ENCODE results near the gene LMOD3.

LMOD3 gene

DNA sequence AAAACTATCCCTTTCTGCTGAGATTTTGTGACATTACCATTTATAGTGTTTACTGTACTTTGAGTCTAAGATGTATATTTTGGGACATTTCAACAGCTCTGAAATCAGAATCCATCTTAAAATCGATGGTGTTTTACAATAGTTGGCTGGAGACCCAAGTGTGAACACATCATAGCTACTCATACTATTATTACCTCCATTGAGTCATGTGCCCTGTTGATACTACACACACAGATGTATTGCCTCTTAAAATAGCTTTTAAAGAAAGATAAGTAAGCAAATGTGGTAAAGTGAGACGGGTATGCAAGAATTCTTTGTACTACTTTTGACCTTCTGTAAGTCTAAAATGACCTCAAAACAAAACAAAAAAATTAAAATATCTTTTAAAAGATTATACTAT lies 6.7 kb downstream of the LMOD3 start:
- H3K27me3 Mint-ChIP-seq, result no peaks in the 10 kb centered on the region
- H3K9me3 Mint-ChIP-seq, result no peaks in the 10 kb centered on the region
- H3K36me3 Mint-ChIP-seq (ENCODE audit: low read depth), result no peaks in the 10 kb centered on the region
- H3K4me3 Mint-ChIP-seq, result no peak overlapping the region
- peaks cover 24% of the 10 kb centered on the region for H3K4me1 Mint-ChIP-seq
- ATAC-seq, result no peak
- H3K27ac Mint-ChIP-seq, result no peak overlapping the region
- no peak for DNase-seq

- Mint-ChIP-seq H3K4me3 (no peak overlapping the region), H3K36me3 (ENCODE audit: low read depth) (no peaks in the 10 kb centered on the region), H3K27me3 (no peaks in the 10 kb centered on the region), H3K27ac (peak overlapping the region; percentile 17), H3K9me3 (no peaks in the 10 kb centered on the region), H3K4me1 (peaks cover 29% of the 10 kb centered on the region)
- DNase-seq (no peak), ATAC-seq (peak; percentile 63)
Measured at GRCh38 chr3:69113536-69113935, 8.9 kb downstream of the LMOD3 start.

DNA sequence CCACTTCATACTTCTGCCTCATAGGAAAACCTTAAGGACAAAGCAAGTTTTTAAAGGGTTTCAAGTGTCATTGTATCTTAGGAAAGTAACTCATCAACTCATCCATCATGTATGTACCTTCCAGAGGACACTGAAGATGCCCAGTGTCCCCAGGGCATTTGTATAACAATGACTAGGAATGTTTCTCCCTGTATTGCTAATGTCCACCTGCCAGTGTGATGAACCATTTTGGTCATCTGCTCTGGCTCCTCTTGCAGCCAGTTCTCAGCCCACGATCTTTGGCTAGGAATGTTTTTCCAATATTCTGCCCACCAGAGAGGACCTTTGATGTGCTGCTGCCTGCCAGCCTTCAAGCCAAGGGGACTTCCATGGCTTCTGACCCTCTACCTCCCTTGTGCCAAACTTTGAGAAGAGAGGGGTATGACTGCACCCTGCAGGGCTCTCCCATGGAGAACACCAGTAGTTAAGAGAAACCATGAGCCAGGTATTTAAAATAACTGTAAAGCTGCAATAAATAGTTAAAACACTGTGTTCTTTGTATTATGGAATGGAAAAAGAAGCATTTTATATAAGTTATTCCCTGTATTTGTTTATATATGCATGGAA lies 11.4 kb downstream of the LMOD3 start:
- no peaks in the 10 kb centered on the region for H3K27me3 Mint-ChIP-seq
- H3K4me1 Mint-ChIP-seq, result peaks cover 42% of the 10 kb centered on the region
- DNase-seq (no peak), ATAC-seq (no peak)
- no peak overlapping the region for H3K4me3 Mint-ChIP-seq
- H3K36me3 Mint-ChIP-seq (ENCODE audit: low read depth), result peaks cover 3% of the 10 kb centered on the region
- no peak overlapping the region for H3K27ac Mint-ChIP-seq
- no peaks in the 10 kb centered on the region for H3K9me3 Mint-ChIP-seq

DNA sequence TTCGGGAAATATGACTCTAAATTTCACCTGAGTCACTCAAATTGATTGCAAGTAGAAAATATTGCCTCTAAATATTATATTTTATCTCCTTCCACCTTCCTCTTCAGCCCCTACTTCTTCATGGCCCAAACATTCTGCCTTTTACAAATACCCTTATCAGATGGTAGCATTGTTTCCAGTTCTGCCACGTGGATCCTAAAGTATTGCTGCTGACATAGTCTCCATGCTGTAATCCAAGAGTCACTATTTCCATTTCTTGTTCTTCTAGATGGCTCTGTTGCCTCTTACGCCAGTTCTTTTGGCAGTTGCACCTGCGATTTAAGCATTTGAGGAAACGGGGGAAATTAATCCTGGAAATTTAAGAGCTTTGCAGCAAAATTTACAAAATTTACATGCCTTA lies 13.6 kb downstream of the LMOD3 start:
- Mint-ChIP-seq H3K4me1 (peaks cover 46% of the 10 kb centered on the region), H3K27ac (no peak overlapping the region), H3K4me3 (no peak overlapping the region), H3K27me3 (no peaks in the 10 kb centered on the region), H3K9me3 (no peaks in the 10 kb centered on the region), H3K36me3 (ENCODE audit: low read depth) (peaks cover 18% of the 10 kb centered on the region)
- no peak for ATAC-seq
- DNase-seq, result no peak

DNA sequence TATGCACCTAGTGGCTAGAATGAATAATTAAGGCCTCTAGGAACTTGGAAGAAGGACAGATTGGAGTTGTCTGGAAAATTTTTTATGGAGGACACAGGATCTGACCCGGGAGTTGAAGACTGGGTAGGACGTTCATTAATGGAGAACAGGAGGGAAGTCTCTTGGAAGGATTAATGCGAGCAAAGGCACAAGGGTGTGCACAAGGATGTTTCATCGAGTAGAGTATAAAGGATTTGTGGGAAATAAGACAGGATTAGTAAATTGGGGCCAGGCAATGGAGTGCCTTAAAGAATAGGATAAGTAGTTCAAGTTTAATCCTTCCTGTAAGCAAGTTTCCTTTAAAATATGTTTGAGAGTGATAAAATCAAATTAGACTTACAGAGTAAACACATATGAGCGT lies 14.6 kb downstream of the LMOD3 start:
- H3K27me3 Mint-ChIP-seq, result no peaks in the 10 kb centered on the region
- no peak for ATAC-seq
- peaks cover 21% of the 10 kb centered on the region for H3K36me3 Mint-ChIP-seq (ENCODE audit: low read depth)
- H3K9me3 Mint-ChIP-seq, result no peaks in the 10 kb centered on the region
- peaks cover 36% of the 10 kb centered on the region for H3K4me1 Mint-ChIP-seq
- no peak overlapping the region for H3K27ac Mint-ChIP-seq
- DNase-seq, result no peak
- no peak overlapping the region for H3K4me3 Mint-ChIP-seq

DNA sequence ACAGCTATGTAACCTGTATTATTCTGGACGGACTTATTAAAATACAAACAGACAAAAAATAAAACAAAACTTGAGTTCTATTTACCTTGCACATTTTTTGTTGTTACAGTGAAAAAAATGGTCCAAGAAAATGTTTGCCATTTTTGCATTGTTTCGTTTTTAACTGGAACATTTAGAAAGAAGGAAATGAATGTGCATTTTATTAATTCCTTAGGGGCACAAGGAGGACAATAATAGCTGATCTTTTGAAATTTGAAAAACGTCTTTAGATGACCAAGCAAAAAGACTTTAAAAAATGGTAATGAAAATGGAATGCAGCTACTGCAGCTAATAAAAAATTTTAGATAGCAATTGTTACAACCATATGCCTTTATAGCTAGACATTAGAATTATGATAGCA lies 17.1 kb downstream of the LMOD3 start:
- H3K4me1 Mint-ChIP-seq, result peaks cover 37% of the 10 kb centered on the region
- no peaks in the 10 kb centered on the region for H3K27me3 Mint-ChIP-seq
- H3K4me3 Mint-ChIP-seq, result no peak overlapping the region
- peaks cover 33% of the 10 kb centered on the region for H3K36me3 Mint-ChIP-seq (ENCODE audit: low read depth)
- no peak overlapping the region for H3K27ac Mint-ChIP-seq
- H3K9me3 Mint-ChIP-seq, result no peaks in the 10 kb centered on the region
- DNase-seq (no peak), ATAC-seq (no peak)

- ATAC-seq, result no peak
- Mint-ChIP-seq H3K4me3 (no peak overlapping the region), H3K36me3 (ENCODE audit: low read depth) (peaks cover 36% of the 10 kb centered on the region), H3K4me1 (peaks cover 40% of the 10 kb centered on the region), H3K27ac (no peak overlapping the region), H3K9me3 (no peaks in the 10 kb centered on the region), H3K27me3 (no peaks in the 10 kb centered on the region)
- no peak for DNase-seq
Measured at GRCh38 chr3:69104586-69104985, 17.8 kb downstream of the LMOD3 start.

DNA sequence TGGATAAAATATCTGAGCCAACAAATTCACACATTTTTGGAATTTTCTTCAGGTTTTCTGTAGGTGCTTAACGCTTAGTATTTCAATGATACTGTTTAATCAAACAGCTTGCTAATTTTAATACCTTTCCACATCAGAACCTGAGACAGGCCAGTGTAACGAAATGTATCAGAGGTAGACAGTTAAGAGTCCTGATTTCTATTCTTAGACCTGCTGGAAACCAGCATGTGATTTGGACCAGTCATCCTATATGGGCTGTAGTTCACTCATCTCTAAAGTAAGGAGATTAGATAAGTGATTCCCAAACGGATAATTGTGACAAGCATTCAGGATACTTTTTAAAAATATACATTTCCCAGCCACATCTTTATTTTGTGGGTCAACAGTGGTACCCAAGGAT lies 19.3 kb downstream of the LMOD3 start:
- H3K36me3 Mint-ChIP-seq (ENCODE audit: low read depth), result peaks cover 41% of the 10 kb centered on the region
- H3K4me1 Mint-ChIP-seq, result peaks cover 35% of the 10 kb centered on the region
- DNase-seq, result no peak
- no peak for ATAC-seq
- no peaks in the 10 kb centered on the region for H3K9me3 Mint-ChIP-seq
- H3K27me3 Mint-ChIP-seq, result no peaks in the 10 kb centered on the region
- no peak overlapping the region for H3K4me3 Mint-ChIP-seq
- no peak overlapping the region for H3K27ac Mint-ChIP-seq

DNA sequence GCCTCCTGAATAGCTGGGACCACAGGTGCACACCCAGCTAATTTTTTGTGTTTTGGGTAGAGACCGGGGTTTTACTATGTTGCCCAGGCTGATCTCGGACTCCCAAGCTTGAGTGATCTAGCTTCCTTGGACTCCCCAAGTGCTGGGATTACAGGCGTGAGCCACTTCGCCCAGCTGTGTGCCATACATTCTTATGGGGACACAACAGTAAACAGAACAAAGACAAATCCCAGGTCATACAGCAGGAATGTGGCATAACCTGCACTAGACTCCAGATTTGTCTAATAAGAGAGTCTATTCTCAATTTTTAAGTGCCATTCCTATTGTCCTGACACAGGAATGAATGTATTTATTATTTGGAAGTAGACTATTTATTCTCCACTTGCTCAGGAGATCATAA lies 20.0 kb downstream of the LMOD3 start:
- H3K36me3 Mint-ChIP-seq (ENCODE audit: low read depth), result peaks cover 45% of the 10 kb centered on the region
- no peak overlapping the region for H3K4me3 Mint-ChIP-seq
- H3K4me1 Mint-ChIP-seq, result peaks cover 35% of the 10 kb centered on the region
- H3K9me3 Mint-ChIP-seq, result no peaks in the 10 kb centered on the region
- H3K27ac Mint-ChIP-seq, result no peak overlapping the region
- DNase-seq (no peak), ATAC-seq (no peak)
- no peaks in the 10 kb centered on the region for H3K27me3 Mint-ChIP-seq

DNA sequence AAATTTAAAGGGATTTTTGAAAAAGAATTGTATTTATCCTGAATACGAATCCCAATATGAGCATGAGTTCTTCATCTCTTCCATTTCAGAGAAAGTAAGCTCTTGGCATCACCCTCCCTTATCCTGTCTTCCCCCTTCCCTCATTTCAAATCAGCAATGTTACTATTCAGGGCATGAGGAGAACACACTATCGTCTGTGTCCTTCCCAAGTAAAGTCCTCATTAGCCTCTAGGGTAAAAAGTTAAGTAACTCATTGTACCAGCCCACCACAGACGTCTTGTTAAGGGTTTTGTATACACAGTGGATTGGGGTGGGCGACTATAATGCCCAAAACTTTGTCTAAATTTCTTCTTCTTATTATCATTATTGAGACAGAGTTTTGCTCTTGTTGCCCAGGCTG lies 22.8 kb downstream of the LMOD3 start:
- Mint-ChIP-seq H3K9me3 (no peaks in the 10 kb centered on the region), H3K27me3 (no peaks in the 10 kb centered on the region), H3K27ac (no peak overlapping the region), H3K4me1 (peaks cover 49% of the 10 kb centered on the region), H3K4me3 (no peak overlapping the region), H3K36me3 (ENCODE audit: low read depth) (peaks cover 49% of the 10 kb centered on the region)
- DNase-seq, result no peak
- ATAC-seq, result no peak

GRCh38 chr3:69097407-69098086 lies 24.8 kb downstream of the LMOD3 start:
- H3K36me3 Mint-ChIP-seq (ENCODE audit: low read depth), result peaks cover 38% of the 10 kb centered on the region
- no peak for DNase-seq

DNA sequence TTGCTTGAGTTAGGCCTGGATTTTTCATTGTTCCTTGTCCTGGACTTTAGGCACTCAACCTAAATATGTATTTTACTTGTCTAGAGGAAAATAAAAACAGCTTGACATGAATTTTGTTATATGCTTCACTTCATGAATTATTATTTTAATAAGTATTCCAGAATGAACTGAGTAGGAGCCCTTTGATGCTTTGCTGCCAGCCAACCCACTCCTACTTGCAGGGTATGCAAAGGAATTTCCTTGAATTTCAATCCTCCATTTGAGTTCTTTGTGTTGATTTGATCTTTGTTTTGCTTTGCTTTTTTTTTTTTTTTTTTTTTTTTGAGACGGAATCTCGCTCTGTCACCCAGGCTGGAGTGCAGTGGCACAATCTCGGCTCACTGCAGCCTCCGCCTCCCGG lies 26.1 kb downstream of the LMOD3 start:
- Mint-ChIP-seq H3K4me3 (peak overlapping the region; percentile 61), H3K36me3 (ENCODE audit: low read depth) (peaks cover 34% of the 10 kb centered on the region), H3K27me3 (no peaks in the 10 kb centered on the region)

More at GRCh38 chr3:69097407-69098086, 24.8 kb downstream of the LMOD3 start:
- Mint-ChIP-seq H3K27ac (peak overlapping the region; percentile 66), H3K27me3 (no peaks in the 10 kb centered on the region), H3K4me3 (no peak overlapping the region), H3K9me3 (no peaks in the 10 kb centered on the region), H3K4me1 (peaks cover 64% of the 10 kb centered on the region)
- no peak for ATAC-seq

DNA sequence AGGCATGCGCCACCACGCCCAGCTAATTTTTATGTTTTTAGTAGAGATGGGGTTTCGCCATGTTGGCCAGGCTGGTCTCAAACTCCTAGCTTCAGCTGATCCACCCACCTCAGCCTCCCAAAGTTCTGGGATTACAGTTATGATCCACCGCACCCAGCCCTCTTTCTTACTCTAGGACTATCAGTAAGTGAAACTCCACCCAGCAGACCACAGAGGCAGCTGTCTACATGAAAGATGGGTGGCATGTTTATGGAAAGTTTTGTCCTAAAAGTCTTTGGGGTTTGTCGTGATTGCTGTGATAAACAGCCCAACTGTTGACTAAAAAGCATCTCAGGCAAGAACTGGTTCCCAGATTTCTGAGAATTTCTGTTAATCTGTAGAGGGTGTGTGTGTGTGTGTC lies 26.8 kb downstream of the LMOD3 start:
- Mint-ChIP-seq H3K4me1 (peaks cover 76% of the 10 kb centered on the region), H3K36me3 (ENCODE audit: low read depth) (peaks cover 37% of the 10 kb centered on the region), H3K4me3 (peak overlapping the region; percentile 61), H3K9me3 (no peaks in the 10 kb centered on the region), H3K27ac (peak overlapping the region; percentile 96), H3K27me3 (no peaks in the 10 kb centered on the region)
- peak; percentile 32 for ATAC-seq
- no peak for DNase-seq

More for the DNA sequence above, 26.1 kb downstream of the LMOD3 start:
- no peak overlapping the region for H3K27ac Mint-ChIP-seq
- ATAC-seq (no peak), DNase-seq (no peak)
- no peaks in the 10 kb centered on the region for H3K9me3 Mint-ChIP-seq
- H3K4me1 Mint-ChIP-seq, result peaks cover 71% of the 10 kb centered on the region

GRCh38 chr3:69094467-69095205 lies 27.8 kb downstream of the LMOD3 start:
- peaks cover 82% of the 10 kb centered on the region for H3K4me1 Mint-ChIP-seq
- no peaks in the 10 kb centered on the region for H3K27me3 Mint-ChIP-seq
- H3K9me3 Mint-ChIP-seq, result no peaks in the 10 kb centered on the region
- peak; percentile 23 for DNase-seq
- peak overlapping the region; percentile 96 for H3K27ac Mint-ChIP-seq
- H3K36me3 Mint-ChIP-seq (ENCODE audit: low read depth), result peaks cover 37% of the 10 kb centered on the region
- H3K4me3 Mint-ChIP-seq, result peak overlapping the region; percentile 61
- ATAC-seq, result peak; percentile 76

- H3K4me3 Mint-ChIP-seq, result peak overlapping the region; percentile 48
- no peak for DNase-seq
- no peaks in the 10 kb centered on the region for H3K9me3 Mint-ChIP-seq
- no peaks in the 10 kb centered on the region for H3K27me3 Mint-ChIP-seq
- H3K27ac Mint-ChIP-seq, result peak overlapping the region; percentile 96
- peak; percentile 33 for ATAC-seq
- peaks cover 96% of the 10 kb centered on the region for H3K4me1 Mint-ChIP-seq
- peaks cover 35% of the 10 kb centered on the region for H3K36me3 Mint-ChIP-seq (ENCODE audit: low read depth)
Measured at GRCh38 chr3:69092030-69092516, 30.3 kb downstream of the LMOD3 start.

All from activated naive CD8-positive, alpha-beta T cell treated with anti-CD3 and anti-CD28 coated beads, Interleukin-2, amount 50 U/mL, for 24 hours (primary cell).